Glomerular visceral epithelial cell (primary cell): ENCODE measurements around the gene HCAR2.
"Not testable (repeated sequence)": the region's sequence is repeated elsewhere in the genome, so short reads cannot be mapped to it uniquely, and the experiment has no call there.

Experiments used
- DNase-seq: peaks from one replicate; pipeline ENCODE4 v3.0.0-alpha.2; 2016; ENCODE audit errors: extremely low spot score

HCAR2 gene

DNA sequence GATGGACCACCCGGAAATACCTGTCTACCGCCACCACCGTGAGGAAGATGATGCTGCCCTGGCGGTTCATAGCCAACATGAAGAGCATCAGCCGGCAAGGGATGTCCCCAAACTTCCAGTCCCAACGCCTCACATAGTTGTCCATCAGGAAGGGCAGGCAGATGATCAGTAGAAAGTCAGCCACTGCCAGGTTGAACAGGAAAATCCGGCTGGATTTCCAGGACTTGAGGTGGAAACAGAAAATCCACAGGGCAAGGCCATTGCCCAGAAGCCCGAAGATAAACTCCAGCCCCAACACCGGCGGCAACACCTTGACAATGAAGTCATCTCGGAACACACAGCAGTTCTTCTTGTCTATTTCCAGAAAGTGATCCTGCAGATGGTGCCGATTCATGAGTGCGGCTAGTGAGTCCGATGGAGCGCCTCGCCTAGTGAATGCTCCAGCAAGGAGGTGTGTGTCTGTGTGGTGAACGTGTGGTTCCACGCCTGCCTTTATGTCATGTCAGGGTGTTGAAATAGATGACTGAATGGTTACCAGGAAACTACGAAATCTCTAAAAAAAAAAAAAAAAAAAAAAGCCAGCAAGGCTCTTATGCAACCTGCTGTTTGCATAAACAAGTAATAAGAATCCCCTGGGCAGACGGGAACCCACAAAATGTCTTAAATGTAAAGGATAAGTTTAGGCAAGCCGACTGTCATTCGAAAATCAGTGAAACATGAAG is at the start of gene HCAR2:
TSS of gene HCAR2 (minus strand) at position 468 of the 722 bp plus-strand sequence. CDS start at position 394, 74 bp downstream.
- not testable (repeated sequence) for DNase-seq

DNA sequence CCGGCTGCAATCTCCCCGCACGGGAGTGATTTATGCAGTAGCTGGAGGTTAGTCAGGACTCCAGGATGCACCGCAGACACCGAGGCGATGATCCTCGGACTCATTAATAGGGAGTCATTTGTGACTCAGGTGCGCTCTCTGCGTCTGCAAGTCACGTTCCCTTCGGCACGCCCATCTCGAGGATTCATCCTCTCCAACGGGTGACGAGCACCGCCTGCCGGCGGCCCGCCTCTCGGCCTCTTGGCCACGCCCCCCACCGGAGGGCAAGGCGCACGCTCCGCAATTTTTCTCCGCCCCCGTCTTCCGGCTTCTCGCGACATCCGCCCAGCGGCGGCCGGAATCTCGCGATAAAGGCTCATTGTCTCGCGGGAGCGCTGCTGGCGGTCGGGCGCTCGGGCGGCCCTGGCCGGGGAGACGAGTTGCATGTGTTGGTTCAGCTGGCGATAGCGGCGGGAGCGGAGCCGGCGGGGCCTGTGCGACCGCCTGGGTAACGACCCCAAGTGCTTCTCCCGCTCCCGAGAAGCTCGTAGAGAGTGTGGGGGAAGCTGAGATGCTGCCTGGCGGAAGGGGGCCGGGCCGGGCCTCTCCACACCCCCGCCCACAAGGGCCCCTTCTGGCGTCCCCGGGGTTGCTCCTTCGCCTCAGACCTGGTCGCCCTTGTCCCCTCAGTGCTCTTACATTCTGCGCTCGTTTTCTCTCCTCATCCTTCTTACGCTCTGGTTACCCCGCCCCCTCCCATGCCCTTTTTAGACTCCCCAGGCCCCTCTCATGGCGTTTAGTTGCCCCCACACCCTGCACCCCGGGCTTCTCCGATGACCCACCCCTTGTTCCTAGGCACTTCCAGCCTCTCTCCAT is 49.5 kb upstream of the HCAR2 start, which contains the start of gene DENR:
TSS of gene DENR (plus strand) at position 361 of the 855 bp plus-strand sequence. CDS start 878 bp downstream, outside the sequence.
- peak; percentile 99 for DNase-seq

DNA sequence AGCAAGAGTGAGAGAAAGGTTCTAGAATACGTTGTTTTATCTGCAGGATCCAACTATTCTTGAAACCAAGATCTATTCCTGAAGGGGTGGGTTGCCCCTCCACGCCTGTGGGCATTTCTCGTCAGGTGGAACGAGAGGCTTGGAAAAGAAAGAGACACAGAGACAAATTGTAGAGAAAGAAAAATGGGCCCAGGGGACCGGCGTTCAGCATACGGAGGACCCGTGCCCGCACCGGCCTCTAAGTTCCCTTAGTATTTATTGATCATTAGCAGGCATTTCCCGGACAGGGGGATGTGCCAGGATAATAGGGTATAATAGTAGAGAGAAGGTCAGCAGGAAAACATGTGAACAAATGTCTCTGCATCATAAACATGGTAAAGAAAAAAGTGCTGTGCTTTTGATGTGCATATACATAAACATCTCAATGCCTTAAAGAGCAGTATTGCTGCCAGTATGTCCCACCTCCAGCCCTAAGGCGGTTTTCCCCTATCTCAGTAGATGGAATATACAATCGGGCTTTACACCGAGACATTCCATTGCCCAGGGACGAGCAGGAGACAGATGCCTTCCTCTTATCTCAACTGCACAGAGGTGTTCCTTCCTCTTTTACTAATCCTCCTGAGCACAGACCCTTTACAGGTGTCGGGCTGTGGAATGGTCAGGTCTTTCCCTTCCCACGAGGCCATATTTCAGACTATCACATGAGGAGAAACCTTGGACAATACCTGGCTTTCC is 47.8 kb upstream of the HCAR2 start:
- DNase-seq, result not testable (repeated sequence)

DNA sequence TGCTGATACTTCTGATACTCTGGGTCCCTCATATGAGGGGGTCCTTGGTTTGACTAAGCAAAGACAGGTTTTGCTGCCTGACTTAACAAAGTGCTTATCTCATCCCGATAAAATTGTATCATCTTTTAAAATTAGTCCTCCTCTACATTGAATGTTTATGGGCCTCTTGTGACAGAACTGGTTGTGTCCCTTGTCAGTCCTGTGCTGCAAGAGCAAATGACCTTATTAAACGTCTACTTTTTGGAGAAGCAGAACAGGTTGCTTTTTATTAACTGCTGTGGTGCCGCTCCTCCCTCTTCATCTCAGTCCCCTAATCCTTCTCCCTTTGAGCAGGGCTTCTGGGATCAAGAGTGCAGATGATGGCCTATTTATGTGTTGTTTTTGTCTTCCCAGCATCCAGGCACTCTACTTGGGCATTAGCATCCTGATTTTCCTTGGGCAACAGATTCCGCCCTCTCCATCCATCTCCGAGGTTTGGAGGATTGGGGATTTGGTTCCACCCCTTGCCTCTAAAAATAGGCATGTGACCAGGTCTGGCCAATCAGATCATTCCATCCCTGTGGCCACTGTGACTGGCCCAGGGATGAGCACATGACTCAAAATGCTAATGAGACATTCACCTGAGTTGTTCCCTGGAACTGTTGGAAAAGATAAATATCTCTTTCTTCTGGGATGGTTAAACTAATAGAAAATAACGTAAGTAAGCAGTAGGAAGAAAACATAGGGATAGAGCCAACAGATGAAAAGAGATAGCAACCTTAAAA is 46.6 kb upstream of the HCAR2 start:
- no peak for DNase-seq

DNA sequence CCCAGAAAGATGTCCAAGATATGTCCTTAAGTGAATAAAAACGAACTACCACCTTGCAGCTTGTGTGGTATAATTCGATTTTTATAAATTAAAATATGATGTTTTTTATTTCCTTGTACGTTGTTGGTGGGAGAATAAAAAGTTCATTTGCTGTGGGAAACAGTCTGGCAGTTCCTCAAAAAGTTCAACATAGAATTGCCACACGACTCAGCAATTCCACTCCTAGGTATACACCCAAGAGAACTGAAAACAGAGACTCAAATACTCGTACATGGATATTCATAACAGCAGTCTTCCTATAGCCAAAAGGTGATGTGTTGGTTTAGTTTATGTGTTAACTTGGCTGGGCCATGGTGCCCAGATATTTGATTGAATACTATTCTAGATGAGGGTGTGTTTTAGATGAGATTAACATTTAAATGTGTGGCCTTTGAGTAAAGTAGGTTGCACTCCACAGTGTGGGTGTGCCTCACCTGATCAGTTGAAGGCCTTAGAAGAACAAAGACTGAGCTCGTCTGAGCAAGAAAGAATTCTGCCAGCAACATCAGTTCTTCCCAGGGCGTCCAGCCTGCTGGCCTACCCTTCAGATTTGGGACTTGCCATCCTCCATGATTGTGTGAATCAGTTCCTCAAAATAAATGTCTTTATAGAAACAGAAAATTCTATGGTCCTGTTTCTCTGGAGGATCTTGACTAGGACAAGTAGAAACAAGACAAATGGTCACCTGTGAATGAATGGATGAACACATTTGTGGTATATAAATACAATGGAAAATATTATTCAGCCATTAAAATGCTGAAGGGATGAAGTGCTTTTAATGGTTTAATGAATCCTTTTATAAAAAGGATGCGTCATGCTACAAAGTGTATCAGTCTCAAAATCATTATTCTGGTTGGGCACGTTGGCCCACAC is 44.3 kb upstream of the HCAR2 start:
- no peak for DNase-seq

DNA sequence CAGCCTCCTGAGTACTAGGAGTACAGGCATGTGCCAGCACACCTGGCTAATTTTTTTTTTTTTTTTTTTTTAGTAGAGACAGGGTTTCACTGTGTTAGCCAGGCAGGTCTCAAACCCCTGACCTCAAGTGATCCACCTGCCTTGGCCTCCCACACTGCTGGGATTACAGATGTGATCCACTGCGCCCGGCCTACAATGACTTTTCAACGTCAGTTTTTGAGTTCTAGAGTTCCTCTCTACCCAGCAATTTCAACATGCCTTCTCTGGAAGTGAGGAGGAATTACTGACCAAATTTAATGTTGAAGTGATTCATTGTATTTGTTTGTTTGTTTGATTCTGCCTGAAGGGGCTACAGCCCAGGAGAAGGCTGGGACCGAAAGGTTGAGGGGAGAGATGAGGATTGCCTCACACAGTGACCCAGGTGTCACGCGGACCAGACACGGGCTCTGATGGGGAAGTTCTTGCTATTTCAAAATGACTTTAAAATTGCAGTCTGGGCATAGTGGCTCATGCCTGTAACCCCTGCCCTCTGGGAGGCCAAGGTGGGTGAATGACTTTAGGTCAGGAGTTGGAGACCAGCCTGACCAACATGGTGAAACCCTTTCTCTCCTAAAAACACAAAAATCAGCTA is 40.9 kb upstream of the HCAR2 start:
- no peak for DNase-seq

DNA sequence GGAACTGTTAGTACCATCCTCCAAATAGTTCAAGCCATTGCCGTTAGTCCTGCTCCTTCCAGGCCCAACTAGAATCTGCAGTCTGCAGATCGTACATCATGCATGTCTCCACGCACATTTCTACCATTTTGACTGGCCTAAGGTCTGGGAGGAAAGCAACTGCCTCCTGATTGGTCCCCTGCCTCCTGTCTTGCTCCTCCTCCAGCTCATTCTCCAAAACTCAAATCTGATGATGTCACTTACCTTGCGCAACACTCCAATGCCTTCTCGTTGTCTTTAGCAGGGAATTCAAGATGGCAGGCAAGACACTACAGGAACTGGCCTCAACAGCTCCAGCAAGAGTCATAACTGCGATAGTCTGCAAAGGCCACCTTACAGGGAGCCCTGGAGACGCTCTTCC is 37.2 kb upstream of the HCAR2 start:
- no peak for DNase-seq

DNA sequence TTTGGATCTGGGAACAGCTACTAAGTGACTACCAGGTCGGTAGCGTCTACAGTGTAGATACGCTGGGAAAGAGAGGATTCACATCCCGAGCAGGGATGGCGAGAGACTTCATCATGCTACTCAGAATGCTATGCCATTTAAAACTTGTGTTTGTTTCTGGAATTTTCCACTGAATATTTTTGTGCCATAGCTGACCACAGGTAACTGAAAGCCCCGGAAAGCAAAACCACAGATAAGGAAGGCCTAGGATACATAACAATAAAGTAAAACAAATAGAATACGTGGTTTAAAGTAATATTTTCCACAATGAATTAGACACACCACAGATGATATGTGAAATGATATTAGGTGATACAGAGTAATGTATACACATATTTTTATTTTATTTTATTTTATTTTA is 35.4 kb upstream of the HCAR2 start:
- DNase-seq, result no peak

DNA sequence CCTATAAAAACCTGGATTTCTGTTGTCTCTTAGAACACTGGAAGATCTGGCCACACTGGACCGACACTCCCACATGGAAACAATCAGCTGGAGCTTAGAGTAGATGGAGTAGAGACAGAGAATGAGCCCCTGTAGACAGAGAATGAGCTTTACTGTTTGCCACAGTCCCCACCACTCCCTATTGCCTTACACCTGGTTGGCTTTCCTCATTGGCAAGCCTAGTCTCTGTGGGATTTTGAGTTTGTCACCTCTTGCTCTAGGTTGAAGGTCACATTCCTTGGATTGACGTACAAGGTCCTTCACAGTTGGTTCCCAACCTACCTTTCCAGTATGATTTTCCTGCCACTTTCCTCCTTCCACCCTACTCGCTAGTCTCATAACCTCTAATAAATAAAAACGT is 29.5 kb upstream of the HCAR2 start:
- no peak for DNase-seq

DNA sequence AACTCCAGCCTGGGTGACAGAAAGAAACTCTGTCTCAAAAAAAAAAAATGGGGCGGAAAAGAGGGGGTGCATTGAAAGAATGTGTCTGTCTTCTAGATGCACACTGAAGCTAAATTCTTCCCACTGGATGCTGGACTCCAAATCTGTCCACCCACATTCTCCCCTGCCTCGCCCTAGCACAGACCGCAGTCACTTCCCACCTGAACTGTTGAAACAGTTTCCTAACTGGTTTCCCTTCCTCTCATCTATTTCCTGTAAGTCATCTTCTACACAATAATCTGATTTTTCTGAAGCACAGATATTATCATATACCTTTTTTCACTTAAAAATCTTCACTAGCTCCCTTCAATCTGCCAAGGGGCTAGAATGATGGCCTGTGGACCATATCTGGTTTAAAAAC is 29.0 kb upstream of the HCAR2 start:
- DNase-seq, result no peak

DNA sequence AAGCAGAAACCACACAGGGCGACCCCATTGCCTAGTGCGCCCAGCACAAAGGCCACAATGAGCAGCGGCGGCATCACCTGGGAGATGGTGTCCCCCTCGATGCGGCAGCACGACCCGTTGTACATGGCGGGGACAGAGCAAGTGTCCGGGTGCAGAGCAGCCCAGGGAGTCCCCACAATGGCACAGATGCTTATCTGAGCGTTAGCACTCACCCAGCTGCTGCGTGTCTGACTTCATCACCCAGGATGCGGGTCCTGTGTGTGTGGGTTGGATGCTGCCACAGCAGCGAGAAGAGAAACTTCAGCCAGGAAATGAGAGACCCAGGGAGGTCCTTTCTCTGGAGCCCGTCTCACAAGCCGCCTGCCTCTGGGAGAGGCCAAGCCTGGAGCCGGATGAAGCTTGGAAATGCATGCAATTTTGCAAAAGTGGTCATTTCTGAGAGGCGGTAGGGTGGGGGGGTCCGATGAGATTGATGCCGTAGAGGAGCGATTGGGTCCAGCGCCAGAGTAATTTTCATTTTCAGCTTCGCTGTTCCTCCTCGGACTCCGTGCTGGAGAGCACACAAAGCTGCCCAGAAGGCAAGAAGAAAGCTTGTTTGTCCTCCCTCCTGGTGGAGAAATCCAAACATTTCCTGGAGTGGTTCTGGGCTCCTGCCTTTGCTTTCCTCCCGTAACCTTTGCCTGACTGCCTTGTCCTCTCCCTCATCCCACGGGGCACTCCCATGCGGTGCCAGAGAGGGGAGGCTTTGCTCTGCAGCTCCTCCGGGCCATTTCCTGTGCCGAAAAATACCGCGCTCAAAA is 27.3 kb upstream of the HCAR2 start, which contains the start of gene HCAR1:
TSS of gene HCAR1 (minus strand) at position 630 of the 800 bp plus-strand sequence. CDS start at position 125, 505 bp downstream.
- DNase-seq, result peak; percentile 33

DNA sequence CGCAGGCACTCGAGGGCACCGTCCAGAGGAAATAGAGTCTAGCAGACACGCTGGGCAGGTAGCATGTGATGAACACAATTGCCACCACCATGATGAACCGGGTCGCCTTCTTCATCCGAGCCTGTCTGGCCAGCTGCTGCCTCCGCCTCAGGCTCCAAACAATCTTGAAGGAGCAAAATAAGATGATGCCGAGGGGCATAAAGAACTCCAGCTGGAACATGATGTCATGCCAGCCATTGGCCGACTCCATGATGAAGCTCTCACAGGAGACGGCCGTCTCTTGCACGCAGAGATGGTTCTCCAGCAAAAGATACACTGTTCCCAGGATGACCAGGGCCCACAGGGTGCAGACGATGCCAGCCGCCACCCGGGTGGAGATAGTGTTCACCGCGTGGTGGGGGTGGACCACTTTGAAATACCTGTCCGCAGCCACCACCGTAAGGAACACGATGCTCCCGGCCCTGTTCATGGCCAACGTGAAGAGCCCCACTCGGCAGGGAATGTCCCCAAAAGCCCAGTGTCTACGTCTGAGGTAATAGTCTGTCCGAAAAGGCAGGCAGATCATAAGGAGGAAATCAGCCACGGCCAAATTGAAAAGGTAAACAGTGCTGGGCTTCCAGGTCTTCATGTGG is 26.5 kb upstream of the HCAR2 start:
- no peak for DNase-seq

DNA sequence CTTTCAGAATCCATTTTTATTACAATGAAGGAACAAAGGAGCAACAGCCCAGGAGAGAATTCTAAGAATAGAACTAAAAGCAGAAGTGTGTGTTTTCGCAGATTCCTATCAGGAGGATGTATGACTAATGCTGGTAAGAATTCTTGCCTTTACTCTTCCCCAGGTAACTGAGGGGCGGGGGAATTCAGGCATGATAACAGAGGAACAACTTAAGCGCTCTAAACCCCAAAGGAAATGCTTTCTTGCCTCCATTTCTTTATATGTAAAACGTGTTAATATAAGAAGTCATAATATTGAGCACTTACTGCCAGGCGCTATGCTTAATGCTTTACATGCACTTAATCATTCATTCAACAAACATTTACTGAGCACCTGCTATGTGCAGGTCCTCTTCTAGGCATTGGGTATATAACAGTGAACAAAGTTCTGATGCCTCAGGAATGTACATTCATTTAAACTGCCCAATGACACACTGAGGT is 23.0 kb upstream of the HCAR2 start:
- DNase-seq, result peak; percentile 58

DNA sequence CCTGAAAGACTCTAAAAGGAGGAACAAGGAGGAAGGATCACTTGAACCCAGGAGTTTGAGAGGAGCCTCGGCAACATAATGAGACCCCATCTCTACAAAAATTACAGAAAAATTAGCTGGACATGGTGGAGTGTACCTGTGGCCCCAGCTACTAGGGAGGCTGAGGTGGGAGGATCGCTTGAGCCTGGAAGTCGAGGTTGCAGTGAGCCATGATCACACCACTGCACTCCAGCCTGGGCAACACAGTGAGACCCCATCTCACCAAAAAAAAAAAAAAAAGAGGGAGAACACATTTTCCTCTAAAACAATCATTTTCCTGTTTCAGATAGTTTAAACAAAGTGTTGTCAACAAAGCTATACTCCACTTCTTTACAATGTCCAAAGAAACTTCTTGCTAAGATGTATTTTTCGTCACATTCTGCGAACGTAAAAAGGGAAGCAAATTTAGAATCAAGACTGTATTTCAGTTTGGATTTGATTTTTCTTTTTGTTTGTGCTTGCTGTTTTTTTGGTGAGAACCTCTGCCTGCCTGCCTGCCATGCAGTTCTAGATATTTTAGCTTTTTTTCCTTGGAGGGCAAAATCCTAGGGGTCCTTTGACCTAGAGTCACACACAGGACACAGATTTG is 22.4 kb upstream of the HCAR2 start:
- DNase-seq, result no peak

DNA sequence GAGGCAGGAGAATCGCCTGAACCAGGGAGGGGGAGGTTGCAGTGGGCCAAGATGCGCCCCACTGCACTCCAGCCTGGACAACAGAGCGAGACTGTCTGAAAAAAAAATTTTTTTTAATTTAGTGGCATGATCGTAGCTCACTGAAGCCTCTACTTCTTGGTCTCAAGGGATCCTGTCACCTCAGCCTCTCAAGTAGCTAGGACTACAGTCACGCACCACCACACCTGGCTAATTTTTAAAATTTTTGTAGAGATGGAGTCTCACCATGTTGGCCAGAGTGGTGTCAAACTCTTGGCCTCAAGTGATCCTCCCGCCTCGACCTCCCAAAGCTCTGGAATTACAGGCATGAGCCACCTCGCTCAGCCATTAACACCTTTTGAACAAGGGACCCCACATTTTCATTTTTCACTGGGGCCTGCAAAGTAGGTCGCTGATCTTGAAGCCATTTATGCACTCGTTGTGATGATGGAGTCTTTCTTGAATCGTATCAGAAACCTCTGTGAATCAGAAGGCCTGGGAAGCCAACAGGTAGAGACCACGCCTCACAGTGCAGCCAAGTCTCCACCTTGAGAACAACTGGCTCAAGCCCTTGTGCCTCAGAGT is 21.6 kb upstream of the HCAR2 start:
- DNase-seq, result no peak

DNA sequence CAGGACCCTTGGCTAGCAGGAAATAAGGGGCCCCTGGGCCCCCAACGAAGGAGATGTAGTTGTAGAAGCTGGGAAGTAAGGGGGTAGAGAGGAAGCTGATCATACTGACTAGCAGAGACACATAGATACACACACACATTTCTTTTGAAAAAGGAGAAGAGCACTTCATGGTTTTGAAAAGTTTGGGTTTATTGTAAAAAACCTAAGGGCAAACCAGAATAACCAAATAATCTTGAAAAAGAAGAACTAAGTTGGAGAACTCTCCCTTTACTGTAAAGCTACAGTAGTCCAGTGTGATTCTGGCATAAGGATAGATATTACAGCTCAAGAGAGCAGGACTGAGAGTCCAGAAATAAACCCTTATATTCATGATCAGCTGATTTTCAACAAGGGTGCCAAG is 19.2 kb upstream of the HCAR2 start:
- no peak for DNase-seq

DNA sequence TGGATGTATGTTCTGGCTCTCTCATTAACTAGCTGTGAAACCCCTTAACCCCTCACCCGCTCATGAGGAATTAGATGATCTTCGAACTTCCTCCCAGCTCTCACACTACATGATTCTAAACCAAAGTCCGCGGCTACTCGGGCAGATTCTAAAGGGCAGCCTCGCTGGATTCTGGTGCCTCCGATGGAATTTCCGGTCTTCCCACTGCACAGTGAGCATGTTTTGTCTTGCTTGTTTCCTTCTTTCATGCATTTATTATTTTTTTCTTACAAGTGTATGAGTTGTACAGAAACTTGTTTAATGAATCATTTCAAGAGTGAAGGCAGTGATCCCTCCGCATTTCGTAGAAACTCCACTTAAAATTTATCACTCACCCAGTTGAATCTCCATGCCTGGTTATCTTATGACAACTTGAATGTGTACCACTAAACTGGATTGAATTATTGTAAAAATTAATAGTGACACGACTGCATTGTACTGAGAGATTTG is 17.9 kb upstream of the HCAR2 start:
- DNase-seq, result peak; percentile 55
